ENCODE results near the gene IMMP2L.

The IMMP2L gene

DNA sequence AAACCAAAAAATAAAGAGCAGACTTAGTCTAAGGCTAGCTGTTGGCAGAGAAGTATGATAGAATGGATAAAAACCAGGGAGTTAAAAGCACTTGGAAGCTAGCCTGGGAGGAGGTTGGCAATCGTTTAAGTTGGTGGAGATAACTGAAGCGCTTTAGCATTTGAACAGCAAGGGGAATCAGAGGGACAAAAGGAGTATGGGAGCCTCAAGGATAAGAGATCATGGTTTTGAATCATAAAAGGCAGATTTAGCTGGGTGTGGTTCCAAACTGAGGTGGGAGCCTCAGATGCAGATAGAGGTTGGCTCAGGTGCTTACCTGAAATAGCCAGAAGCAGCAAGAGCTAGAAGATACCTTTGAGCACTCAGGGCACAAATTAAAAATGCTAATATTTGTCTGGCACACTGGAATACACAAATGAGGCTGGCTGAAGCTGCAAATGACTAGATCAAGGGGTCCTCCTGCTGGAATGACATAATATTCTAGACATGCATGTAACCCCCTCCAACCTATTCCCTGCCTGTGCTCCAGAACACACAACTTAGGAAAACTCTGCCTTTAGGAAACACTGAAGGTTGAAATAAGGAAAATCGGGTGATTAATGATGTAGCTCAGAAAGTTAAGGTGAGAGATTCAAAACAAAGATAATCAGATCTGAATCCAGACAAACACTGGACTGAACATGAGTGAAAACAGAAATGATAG, 843.6 kb downstream of the IMMP2L start:
- no peaks in the 10 kb centered on the region for H3K4me1 ChIP-seq (ENCODE audit: insufficient read depth, low read length, poor library complexity, severe bottlenecking)
- TF ChIP-seq, protein P1, sequence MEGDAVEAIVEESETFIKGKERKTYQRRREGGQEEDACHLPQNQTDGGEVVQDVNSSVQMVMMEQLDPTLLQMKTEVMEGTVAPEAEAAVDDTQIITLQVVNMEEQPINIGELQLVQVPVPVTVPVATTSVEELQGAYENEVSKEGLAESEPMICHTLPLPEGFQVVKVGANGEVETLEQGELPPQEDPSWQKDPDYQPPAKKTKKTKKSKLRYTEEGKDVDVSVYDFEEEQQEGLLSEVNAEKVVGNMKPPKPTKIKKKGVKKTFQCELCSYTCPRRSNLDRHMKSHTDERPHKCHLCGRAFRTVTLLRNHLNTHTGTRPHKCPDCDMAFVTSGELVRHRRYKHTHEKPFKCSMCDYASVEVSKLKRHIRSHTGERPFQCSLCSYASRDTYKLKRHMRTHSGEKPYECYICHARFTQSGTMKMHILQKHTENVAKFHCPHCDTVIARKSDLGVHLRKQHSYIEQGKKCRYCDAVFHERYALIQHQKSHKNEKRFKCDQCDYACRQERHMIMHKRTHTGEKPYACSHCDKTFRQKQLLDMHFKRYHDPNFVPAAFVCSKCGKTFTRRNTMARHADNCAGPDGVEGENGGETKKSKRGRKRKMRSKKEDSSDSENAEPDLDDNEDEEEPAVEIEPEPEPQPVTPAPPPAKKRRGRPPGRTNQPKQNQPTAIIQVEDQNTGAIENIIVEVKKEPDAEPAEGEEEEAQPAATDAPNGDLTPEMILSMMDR (conservative IDR thresholded peaks at IDR 0.05; ENCODE audit: low read length): no peak
- no peak for TF ChIP-seq EZH2phosphoT487 (IDR thresholded peaks at IDR 0.05; ENCODE audit: borderline replicate concordance)
- H3K9ac ChIP-seq (ENCODE audit: low read depth, low read length, poor library complexity, severe bottlenecking): no peak overlapping the region
- H3K79me2 ChIP-seq (ENCODE audit: insufficient read depth, low read length): no peaks in the 10 kb centered on the region
- H3K9me3 ChIP-seq (ENCODE audit: insufficient read depth, low read depth, low read length): no peaks in the 10 kb centered on the region
- H3K36me3 ChIP-seq (ENCODE audit: insufficient read depth, low read length): no peaks in the 10 kb centered on the region
- no peak overlapping the region for H3K4me2 ChIP-seq (ENCODE audit: low read depth, low read length, poor library complexity, severe bottlenecking)
- no peaks in the 10 kb centered on the region for H3K27me3 ChIP-seq (ENCODE audit: insufficient read depth, low read length, poor library complexity, severe bottlenecking)
- no peak overlapping the region for H3K4me3 ChIP-seq (ENCODE audit: low read length, poor library complexity, severe bottlenecking)
- no peaks in the 10 kb centered on the region for H4K20me1 ChIP-seq (ENCODE audit: insufficient read depth, low read length, poor library complexity, severe bottlenecking)
- H2AFZ ChIP-seq (ENCODE audit: low read length): no peak overlapping the region
- H3K9me2 ChIP-seq (replicated peaks; ENCODE audit: low read depth, low read length): no peaks in the 10 kb centered on the region
- H3F3A ChIP-seq (ENCODE audit: low read depth): no peaks in the 10 kb centered on the region

DNA sequence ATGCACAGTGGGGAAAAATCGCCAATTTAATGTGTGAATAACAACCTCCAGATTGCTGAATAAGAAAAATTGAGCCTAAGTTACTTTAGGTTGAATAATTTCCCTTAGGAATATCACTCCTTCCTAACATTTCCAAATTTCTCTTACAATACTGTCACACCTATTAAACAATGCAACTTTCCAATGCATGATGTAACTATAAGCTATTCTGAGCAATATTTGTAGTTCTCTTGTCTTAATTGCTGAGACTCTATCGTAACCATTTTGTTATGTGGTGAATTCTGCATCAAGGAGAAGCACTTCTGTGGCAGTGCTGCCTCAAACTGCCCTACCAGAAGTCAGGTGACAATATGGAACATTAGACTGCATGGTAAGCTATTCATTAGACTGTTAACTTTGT, 858.1 kb downstream of the IMMP2L start:
- Histone ChIP-seq H3K79me2 (ENCODE audit: insufficient read depth, low read length) (no peaks in the 10 kb centered on the region), H2AFZ (ENCODE audit: low read length) (no peak overlapping the region), H3K36me3 (ENCODE audit: insufficient read depth, low read length) (no peaks in the 10 kb centered on the region), H3K9me2 (replicated peaks; ENCODE audit: low read depth, low read length) (no peaks in the 10 kb centered on the region), H4K20me1 (ENCODE audit: insufficient read depth, low read length, poor library complexity, severe bottlenecking) (no peaks in the 10 kb centered on the region), H3K4me2 (ENCODE audit: low read depth, low read length, poor library complexity, severe bottlenecking) (no peak overlapping the region), H3K9ac (ENCODE audit: low read depth, low read length, poor library complexity, severe bottlenecking) (no peak overlapping the region), H3K4me3 (ENCODE audit: low read length, poor library complexity, severe bottlenecking) (no peak overlapping the region), H3K4me1 (ENCODE audit: insufficient read depth, low read length, poor library complexity, severe bottlenecking) (no peaks in the 10 kb centered on the region), H3K27me3 (ENCODE audit: insufficient read depth, low read length, poor library complexity, severe bottlenecking) (no peaks in the 10 kb centered on the region), H3K9me3 (ENCODE audit: insufficient read depth, low read depth, low read length) (no peaks in the 10 kb centered on the region), H3F3A (ENCODE audit: low read depth) (no peaks in the 10 kb centered on the region)
- TF ChIP-seq, protein P1 (conservative IDR thresholded peaks at IDR 0.05; ENCODE audit: low read length): no peak
- TF ChIP-seq EZH2phosphoT487 (IDR thresholded peaks at IDR 0.05; ENCODE audit: borderline replicate concordance): no peak

DNA sequence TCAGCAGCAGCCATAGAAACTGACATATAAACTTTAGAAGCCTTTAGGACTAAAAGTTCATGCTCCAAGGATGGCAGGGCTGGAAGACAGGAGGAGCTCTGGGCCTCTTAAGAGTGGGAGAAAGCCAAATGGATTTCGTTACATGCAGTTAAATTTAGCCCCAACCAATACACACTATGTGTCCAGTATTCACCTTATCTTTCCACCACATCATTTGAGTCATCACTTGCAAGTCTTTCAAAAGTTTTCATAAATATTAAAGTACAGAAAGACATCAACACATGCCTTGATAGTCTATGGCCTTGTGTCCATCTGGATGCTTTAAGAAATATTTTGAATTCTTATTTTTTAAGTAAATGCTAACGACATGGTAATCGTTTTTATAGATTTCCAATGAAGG, 863.7 kb downstream of the IMMP2L start:
- Histone ChIP-seq H3K36me3 (ENCODE audit: insufficient read depth, low read length) (no peaks in the 10 kb centered on the region), H2AFZ (ENCODE audit: low read length) (no peak overlapping the region), H3K79me2 (ENCODE audit: insufficient read depth, low read length) (no peaks in the 10 kb centered on the region), H3K9me3 (ENCODE audit: insufficient read depth, low read depth, low read length) (no peaks in the 10 kb centered on the region), H3F3A (ENCODE audit: low read depth) (no peaks in the 10 kb centered on the region), H3K9me2 (replicated peaks; ENCODE audit: low read depth, low read length) (no peaks in the 10 kb centered on the region), H3K4me1 (ENCODE audit: insufficient read depth, low read length, poor library complexity, severe bottlenecking) (no peaks in the 10 kb centered on the region), H3K27me3 (ENCODE audit: insufficient read depth, low read length, poor library complexity, severe bottlenecking) (no peaks in the 10 kb centered on the region), H3K9ac (ENCODE audit: low read depth, low read length, poor library complexity, severe bottlenecking) (no peak overlapping the region), H3K4me2 (ENCODE audit: low read depth, low read length, poor library complexity, severe bottlenecking) (no peak overlapping the region), H3K4me3 (ENCODE audit: low read length, poor library complexity, severe bottlenecking) (no peak overlapping the region), H4K20me1 (ENCODE audit: insufficient read depth, low read length, poor library complexity, severe bottlenecking) (no peaks in the 10 kb centered on the region)
- TF ChIP-seq EZH2phosphoT487 (IDR thresholded peaks at IDR 0.05; ENCODE audit: borderline replicate concordance): no peak
- TF ChIP-seq, protein P1 (conservative IDR thresholded peaks at IDR 0.05; ENCODE audit: low read length): no peak

Data from Loucy (cell line).